Neural crest cell (in vitro differentiated cells): Measurements from ENCODE around the gene GPD1L. TPM values are rescaled to one million over a fixed set of nuclear protein-coding genes. Genes with fewer than 3 reads are reported as not detected.

Experiments
- DNase-seq: peaks from one replicate; pipeline ENCODE4 v3.0.0; 2021; ENCODE audit warnings: low read depth, mixed read lengths, low spot score
- H3K27ac Mint-ChIP-seq: one replicate; pipeline ENCODE4 v1.8.0; 2021; ENCODE audit warnings: mild to moderate bottlenecking, mixed read lengths; ENCODE audit not compliant: unreplicated experiment
- H3K27me3 Mint-ChIP-seq: 2 replicates; pipeline ENCODE4 v1.8.0; 2021; ENCODE audit warnings: low read depth, mild to moderate bottlenecking, mixed read lengths
- H3K36me3 Mint-ChIP-seq: 2 replicates; pipeline ENCODE4 v1.8.0; 2021; ENCODE audit warnings: low read depth, mild to moderate bottlenecking, mixed read lengths
- H3K4me1 Mint-ChIP-seq: 2 replicates; pipeline ENCODE4 v1.8.0; 2021; ENCODE audit warnings: mixed read lengths
- H3K4me3 Mint-ChIP-seq: one replicate; pipeline ENCODE4 v1.8.0; 2021; ENCODE audit warnings: mild to moderate bottlenecking, mixed read lengths
- H3K9me3 Mint-ChIP-seq: 2 replicates; pipeline ENCODE4 v1.8.0; 2021; ENCODE audit warnings: mixed read lengths
- total RNA-seq: library from RNA; stranded (reverse); gene quantifications from 2 replicates; pipeline ENCODE4 v1.2.1, GENCODE V29; 2021
- TF ChIP-seq, protein P1 (sequence below): fragments of 200-600 bp; sonication (generic); conservative IDR thresholded peaks from 2 replicates; pipeline ENCODE4 v1.5.0; 2021; ENCODE audit warnings: antibody characterized with exemption, mild to moderate bottlenecking

Gene GPD1L
- total RNA-seq, 1 donor from 2014 or later: 7.7 TPM

DNA sequence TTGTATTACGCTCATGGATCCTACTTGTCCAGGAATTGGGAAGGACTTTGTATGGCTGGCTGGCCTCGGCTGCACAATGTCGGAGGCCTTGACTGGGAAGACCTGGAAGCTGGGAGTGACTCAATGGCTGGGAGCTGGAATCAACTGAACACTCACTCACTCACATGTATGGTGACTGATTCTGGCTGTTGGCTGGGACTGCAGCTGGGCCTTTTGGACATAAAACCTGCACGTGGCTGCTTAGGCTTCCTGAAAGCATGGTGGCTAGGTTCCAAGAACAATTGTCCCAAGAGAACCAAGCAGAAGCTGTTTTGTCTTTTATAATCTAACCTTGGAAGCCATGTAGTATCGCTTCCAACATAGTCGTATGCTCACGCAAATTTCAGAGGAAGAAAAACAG is 94.1 kb downstream of the GPD1L start:
- no peak for DNase-seq
- Mint-ChIP-seq H3K4me1 (no peaks in the 10 kb centered on the region), H3K36me3 (no peaks in the 10 kb centered on the region), H3K27me3 (no peaks in the 10 kb centered on the region), H3K4me3 (no peak overlapping the region), H3K27ac (no peak overlapping the region), H3K9me3 (no peaks in the 10 kb centered on the region)
- TF ChIP-seq, protein P1, sequence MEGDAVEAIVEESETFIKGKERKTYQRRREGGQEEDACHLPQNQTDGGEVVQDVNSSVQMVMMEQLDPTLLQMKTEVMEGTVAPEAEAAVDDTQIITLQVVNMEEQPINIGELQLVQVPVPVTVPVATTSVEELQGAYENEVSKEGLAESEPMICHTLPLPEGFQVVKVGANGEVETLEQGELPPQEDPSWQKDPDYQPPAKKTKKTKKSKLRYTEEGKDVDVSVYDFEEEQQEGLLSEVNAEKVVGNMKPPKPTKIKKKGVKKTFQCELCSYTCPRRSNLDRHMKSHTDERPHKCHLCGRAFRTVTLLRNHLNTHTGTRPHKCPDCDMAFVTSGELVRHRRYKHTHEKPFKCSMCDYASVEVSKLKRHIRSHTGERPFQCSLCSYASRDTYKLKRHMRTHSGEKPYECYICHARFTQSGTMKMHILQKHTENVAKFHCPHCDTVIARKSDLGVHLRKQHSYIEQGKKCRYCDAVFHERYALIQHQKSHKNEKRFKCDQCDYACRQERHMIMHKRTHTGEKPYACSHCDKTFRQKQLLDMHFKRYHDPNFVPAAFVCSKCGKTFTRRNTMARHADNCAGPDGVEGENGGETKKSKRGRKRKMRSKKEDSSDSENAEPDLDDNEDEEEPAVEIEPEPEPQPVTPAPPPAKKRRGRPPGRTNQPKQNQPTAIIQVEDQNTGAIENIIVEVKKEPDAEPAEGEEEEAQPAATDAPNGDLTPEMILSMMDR: no peak

DNA sequence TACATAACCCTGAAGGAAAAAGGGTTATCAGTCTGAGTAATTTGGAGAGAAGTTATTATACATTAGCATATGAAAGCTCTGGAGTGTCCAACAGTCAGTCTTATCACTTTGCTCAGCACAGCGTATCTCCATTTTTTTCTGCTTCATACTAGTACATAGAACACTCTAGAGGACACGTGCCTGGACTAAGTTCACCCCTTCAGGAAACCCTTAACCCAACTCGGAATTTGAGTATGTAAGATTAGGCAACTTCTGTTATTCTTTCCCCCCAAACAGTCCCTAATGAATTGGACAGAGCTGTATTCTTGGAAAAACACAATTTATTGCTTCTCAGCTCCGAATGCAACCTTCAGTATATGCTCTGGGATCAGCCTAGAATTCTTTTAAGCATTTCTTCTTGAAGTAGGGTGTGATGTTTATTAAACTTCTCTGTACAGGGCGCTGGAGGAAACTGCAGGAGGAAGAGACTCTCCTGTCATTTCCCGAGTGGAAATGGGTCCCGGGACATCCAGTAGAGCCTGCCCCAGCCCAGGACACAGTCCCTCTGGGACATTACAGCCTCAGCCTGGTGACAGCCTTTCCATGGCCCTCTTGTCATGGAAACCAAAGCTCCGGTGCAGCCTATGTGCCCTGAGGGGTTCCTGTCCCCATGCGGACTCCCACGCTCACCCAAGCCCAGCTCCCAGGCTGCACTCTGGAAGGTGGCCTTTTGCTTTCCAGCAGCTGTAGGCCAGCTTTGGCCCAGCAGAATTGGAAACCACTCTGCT is 94.8 kb downstream of the GPD1L start:
- Mint-ChIP-seq H3K27ac (no peak overlapping the region), H3K9me3 (no peaks in the 10 kb centered on the region), H3K27me3 (no peaks in the 10 kb centered on the region), H3K4me1 (no peaks in the 10 kb centered on the region), H3K36me3 (no peaks in the 10 kb centered on the region), H3K4me3 (no peak overlapping the region)
- TF ChIP-seq, protein P1: no peak
- no peak for DNase-seq

DNA sequence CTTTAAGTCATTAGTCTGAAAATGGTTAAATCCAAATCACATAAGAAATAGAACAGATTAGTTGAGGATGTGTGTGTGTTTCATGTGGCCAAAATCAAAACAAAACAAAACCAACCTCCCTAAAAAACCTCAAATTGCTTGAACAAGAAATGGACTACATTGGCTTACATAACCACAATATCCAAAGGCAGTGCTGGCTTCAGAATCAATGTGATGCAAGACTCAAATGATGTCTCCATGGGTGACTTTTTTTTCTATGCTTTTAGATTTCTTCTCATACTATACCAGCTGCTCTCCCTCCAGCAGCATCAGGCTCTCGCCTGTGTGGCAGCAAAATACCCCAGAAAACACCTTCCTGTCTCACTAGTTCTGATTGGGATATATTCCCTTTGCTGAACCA is 96.1 kb downstream of the GPD1L start:
- no peaks in the 10 kb centered on the region for H3K36me3 Mint-ChIP-seq
- no peaks in the 10 kb centered on the region for H3K9me3 Mint-ChIP-seq
- TF ChIP-seq, protein P1: no peak
- no peak overlapping the region for H3K27ac Mint-ChIP-seq
- DNase-seq: no peak
- no peaks in the 10 kb centered on the region for H3K27me3 Mint-ChIP-seq
- no peaks in the 10 kb centered on the region for H3K4me1 Mint-ChIP-seq
- no peak overlapping the region for H3K4me3 Mint-ChIP-seq

DNA sequence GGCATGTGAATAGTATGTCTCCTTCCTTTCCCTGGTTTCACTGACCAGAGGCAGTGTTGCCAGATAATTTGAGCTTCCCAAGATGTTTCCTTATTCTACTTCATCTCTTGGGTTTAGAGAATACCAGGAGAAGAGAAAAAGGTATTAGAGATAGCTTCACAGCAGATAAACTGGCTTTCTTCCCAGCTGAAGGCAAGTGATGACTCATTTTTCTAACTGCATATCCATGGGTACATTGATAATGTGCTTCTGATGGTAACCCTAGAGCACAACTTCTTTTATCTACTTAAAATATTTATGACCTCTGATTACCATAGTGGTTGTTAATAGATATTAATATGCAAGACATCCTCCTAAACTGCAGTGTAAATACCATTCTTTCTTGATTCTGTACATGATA is 97.4 kb downstream of the GPD1L start:
- TF ChIP-seq, protein P1: no peak
- Mint-ChIP-seq H3K36me3 (no peaks in the 10 kb centered on the region), H3K9me3 (no peaks in the 10 kb centered on the region), H3K4me3 (no peak overlapping the region), H3K27ac (no peak overlapping the region), H3K27me3 (no peaks in the 10 kb centered on the region), H3K4me1 (no peaks in the 10 kb centered on the region)
- DNase-seq: no peak

DNA sequence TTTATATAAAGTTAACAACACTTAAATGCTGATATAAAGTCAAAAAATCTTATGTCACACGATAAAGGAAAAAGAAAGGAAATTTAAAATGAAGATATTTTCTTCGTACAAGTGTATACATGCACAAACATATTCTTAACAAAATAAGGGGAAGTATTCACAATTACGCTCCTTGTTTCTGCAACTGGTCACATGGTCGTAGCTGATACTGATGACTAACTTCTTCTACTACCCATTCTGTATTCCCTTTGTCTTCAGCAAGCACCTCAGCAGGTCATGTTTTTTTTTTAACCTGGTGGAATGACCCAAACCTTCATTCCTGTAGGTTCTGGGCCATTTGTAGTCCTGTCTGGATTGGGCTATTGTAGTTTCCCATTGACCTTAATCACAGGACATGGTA is 102.0 kb downstream of the GPD1L start:
- no peak overlapping the region for H3K27ac Mint-ChIP-seq
- H3K4me3 Mint-ChIP-seq: no peak overlapping the region
- no peaks in the 10 kb centered on the region for H3K27me3 Mint-ChIP-seq
- H3K9me3 Mint-ChIP-seq: no peaks in the 10 kb centered on the region
- no peak for DNase-seq
- TF ChIP-seq, protein P1: no peak
- no peaks in the 10 kb centered on the region for H3K36me3 Mint-ChIP-seq
- H3K4me1 Mint-ChIP-seq: no peaks in the 10 kb centered on the region
